A673 (cell line): ENCODE data around the gene VIT. TPM values are rescaled to one million over a fixed set of nuclear protein-coding genes. Genes with fewer than 3 reads are reported as not detected.

ENCODE experiments used
- BruUV-seq: library from RNA; stranded (reverse); fragments of 400-500 nt; replicated peaks from 2 replicates; lab custom pipeline; 2021; lab: Mats Ljungman, UMichigan
- CTCF ChIA-PET: fragments of 300-600 bp; sonication (Branson Sonifier 250); formaldehyde crosslinking; loops from one replicate; lab custom pipeline; 2022; ENCODE audit warnings: antibody characterized with exemption; lab: Charles Lee
- POLR2A ChIA-PET: fragments of 300-600 bp; sonication (Branson Sonifier 250); formaldehyde crosslinking; loops from one replicate; lab custom pipeline; 2022; ENCODE audit warnings: antibody characterized with exemption; ENCODE audit not compliant: low non-redundant PET; lab: Charles Lee
- DNase-seq: peaks from one replicate; pipeline ENCODE4 v3.0.0-alpha.2; 2015; ENCODE audit warnings: low spot score
- H3K27ac ChIP-seq: fragments of 200-600 bp; sonication (generic); 2 replicates; pipeline ENCODE4 v1.5.1; 2016; ENCODE audit warnings: mixed run types, low read depth, mild to moderate bottlenecking, mixed read lengths, antibody characterized with exemption, low read length; ENCODE audit not compliant: poor library complexity, severe bottlenecking
- H3K27me3 ChIP-seq: fragments of 200-600 bp; sonication (generic); replicated peaks from 2 replicates; pipeline ENCODE4 v1.6.1; 2017; ENCODE audit warnings: mixed run types, low read depth, mild to moderate bottlenecking, mixed read lengths, antibody characterized with exemption, low read length; ENCODE audit not compliant: insufficient read depth, poor library complexity
- H3K36me3 ChIP-seq: fragments of 200-600 bp; sonication (generic); 2 replicates; pipeline ENCODE4 v1.6.1; 2016; ENCODE audit warnings: mixed run types, mild to moderate bottlenecking, mixed read lengths, antibody characterized with exemption, low read length; ENCODE audit not compliant: insufficient read depth, poor library complexity, severe bottlenecking
- H3K4me1 ChIP-seq: fragments of 200-600 bp; sonication (generic); 2 replicates; pipeline ENCODE4 v1.6.1; 2017; ENCODE audit warnings: mixed run types, mild to moderate bottlenecking, mixed read lengths, antibody characterized with exemption, low read length; ENCODE audit not compliant: insufficient read depth, poor library complexity, severe bottlenecking
- H3K4me3 ChIP-seq: fragments of 200-600 bp; sonication (generic); 2 replicates; pipeline ENCODE4 v1.5.1; 2016; ENCODE audit warnings: low read depth, mixed run types, mild to moderate bottlenecking, mixed read lengths, low read length; ENCODE audit not compliant: poor library complexity, severe bottlenecking
- H3K9me3 ChIP-seq: fragments of 200-600 bp; sonication (generic); 2 replicates; pipeline ENCODE4 v1.6.1; 2016; ENCODE audit warnings: mixed run types, low read depth, mild to moderate bottlenecking, mixed read lengths, antibody characterized with exemption, low read length; ENCODE audit not compliant: poor library complexity, severe bottlenecking
- EZH2 ChIP-seq: fragments of 200-600 bp; sonication (generic); IDR thresholded peaks from 2 replicates; pipeline ENCODE4 v1.6.1; 2017; ENCODE audit warnings: borderline replicate concordance, low read depth, mild to moderate bottlenecking, mixed read lengths, antibody characterized with exemption, low read length; ENCODE audit not compliant: poor library complexity, severe bottlenecking
- intact Hi-C: fragments of 100-400 bp; cut with micrococcal nuclease; formaldehyde crosslinking; loops from one replicate; pipeline ENCODE4 v1.10.0; 2022; ENCODE audit not compliant: unreplicated experiment
- total RNA-seq: library from RNA; stranded (reverse); gene quantifications from 2 replicates; pipeline ENCODE4 v1.2.3, GENCODE V29; 2021
- TF ChIP-seq, protein P1 (sequence below): fragments of 300-800, 200-600 bp; sonication (generic); conservative IDR thresholded peaks from 2 replicates; pipeline ENCODE4 v1.5.1; 2017; ENCODE audit warnings: low read depth, mild to moderate bottlenecking, antibody characterized with exemption, low read length, moderate library complexity, mixed read lengths

VIT gene
- total RNA-seq, 1 experiment from 2014 or later, result not detected

DNA sequence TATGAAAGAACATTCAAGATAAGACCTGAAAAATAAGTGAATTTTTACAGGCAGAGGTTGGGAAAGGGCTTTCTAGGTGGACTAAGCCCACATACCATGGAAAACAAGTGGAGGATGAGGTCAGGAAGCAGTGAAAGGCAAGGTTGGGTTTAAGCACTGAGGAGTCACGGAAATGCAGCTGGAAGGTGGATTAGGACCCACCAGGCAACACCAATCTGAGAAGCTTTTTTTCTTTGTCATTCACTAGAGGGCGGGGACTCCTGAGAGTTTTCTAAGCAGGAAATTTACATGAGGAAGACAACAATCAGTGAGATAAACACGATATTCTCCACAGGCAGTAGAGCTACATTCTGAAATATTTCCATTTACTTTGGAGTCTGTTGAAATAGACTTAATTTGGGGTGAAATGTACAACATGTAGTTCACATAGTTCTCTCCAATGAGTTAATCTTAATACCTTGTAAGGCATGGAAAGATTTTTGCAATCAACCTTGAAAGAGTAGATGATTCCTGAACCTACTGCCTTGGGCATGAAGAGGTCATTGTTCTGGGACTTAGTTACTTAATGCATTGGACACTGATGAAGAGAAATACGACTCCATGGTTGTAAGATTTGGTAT, 40.7 kb downstream of the VIT start:
- BruUV-seq, result no TSS peak
- H3K4me1 ChIP-seq, result peaks cover under 1% of the 10 kb centered on the region
- no peak overlapping the region for H3K27ac ChIP-seq
- CTCF ChIA-PET, result no interaction called here
- H3K36me3 ChIP-seq, result no peaks in the 10 kb centered on the region
- intact Hi-C loops, result no loop called here
- no peak for DNase-seq
- POLR2A ChIA-PET, result no interaction called here
- no peak overlapping the region for H3K4me3 ChIP-seq
- H3K9me3 ChIP-seq, result no peaks in the 10 kb centered on the region
- no peak for TF ChIP-seq EZH2
- TF ChIP-seq, protein P1, sequence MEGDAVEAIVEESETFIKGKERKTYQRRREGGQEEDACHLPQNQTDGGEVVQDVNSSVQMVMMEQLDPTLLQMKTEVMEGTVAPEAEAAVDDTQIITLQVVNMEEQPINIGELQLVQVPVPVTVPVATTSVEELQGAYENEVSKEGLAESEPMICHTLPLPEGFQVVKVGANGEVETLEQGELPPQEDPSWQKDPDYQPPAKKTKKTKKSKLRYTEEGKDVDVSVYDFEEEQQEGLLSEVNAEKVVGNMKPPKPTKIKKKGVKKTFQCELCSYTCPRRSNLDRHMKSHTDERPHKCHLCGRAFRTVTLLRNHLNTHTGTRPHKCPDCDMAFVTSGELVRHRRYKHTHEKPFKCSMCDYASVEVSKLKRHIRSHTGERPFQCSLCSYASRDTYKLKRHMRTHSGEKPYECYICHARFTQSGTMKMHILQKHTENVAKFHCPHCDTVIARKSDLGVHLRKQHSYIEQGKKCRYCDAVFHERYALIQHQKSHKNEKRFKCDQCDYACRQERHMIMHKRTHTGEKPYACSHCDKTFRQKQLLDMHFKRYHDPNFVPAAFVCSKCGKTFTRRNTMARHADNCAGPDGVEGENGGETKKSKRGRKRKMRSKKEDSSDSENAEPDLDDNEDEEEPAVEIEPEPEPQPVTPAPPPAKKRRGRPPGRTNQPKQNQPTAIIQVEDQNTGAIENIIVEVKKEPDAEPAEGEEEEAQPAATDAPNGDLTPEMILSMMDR, result no peak
- H3K27me3 ChIP-seq, result no peaks in the 10 kb centered on the region

DNA sequence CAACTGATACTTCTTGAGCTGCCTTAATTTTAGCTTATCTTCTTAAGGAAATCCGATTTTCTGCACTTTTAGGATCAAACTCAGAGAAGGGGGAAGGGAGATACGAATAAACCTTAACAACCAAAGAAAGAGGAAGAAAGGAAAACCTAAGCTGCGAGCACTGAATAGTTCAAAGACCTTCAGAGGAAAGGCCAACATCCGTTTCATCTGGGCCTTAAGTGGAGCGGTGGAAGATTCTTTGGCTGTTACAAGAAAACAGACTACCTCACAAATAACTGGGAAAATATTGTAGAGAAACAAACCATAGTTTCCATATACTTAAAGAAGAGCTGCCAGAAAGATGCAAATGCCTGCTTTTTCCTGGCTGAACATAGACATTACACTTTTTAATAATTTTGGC, 43.6 kb downstream of the VIT start:
- TF ChIP-seq EZH2, result no peak
- ChIA-PET CTCF (no interaction called here), POLR2A (no interaction called here)
- intact Hi-C loops, result no loop called here
- Histone ChIP-seq H3K27ac (no peak overlapping the region), H3K9me3 (no peaks in the 10 kb centered on the region), H3K4me3 (no peak overlapping the region), H3K36me3 (no peaks in the 10 kb centered on the region), H3K27me3 (no peaks in the 10 kb centered on the region), H3K4me1 (no peaks in the 10 kb centered on the region)
- no peak for DNase-seq
- no TSS peak for BruUV-seq

DNA sequence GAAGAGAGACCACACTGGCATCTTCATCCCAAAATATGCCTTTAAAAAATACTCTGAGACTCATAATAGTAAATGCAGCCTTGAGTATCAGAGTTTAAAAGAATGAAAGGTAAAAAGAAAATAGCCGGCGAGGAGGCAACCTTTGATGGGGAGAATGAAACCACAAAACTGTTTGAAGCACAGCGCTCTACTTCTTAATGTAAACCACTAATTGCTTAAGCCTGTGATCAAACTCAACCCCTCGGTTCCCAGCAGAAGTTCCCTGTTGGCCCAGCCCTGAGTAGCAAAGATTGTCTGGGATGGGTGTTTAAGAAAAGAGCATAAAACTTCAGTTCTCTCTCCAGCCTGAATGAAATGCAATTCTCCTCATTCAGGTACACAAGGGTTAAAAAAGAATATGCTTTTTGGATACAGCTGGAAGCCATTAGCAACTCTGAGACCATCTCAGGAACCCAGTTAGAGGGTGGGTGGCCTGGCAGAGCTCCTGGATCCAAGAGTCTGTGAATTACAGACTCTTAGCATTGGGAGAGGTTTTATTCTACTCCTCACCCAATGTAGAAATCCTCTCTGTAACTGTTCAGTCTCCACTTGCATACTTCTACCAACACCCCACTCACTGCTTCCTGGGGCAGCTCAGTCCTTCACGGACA, 44.8 kb downstream of the VIT start:
- Histone ChIP-seq H3K4me3 (no peak overlapping the region), H3K27ac (no peak overlapping the region), H3K27me3 (no peaks in the 10 kb centered on the region), H3K9me3 (no peaks in the 10 kb centered on the region), H3K36me3 (no peaks in the 10 kb centered on the region), H3K4me1 (no peaks in the 10 kb centered on the region)
- no peak for DNase-seq
- CTCF ChIA-PET, result no interaction called here
- TF ChIP-seq, protein P1, result no peak
- POLR2A ChIA-PET, result no interaction called here
- intact Hi-C loops, result no loop called here
- no TSS peak for BruUV-seq

DNA sequence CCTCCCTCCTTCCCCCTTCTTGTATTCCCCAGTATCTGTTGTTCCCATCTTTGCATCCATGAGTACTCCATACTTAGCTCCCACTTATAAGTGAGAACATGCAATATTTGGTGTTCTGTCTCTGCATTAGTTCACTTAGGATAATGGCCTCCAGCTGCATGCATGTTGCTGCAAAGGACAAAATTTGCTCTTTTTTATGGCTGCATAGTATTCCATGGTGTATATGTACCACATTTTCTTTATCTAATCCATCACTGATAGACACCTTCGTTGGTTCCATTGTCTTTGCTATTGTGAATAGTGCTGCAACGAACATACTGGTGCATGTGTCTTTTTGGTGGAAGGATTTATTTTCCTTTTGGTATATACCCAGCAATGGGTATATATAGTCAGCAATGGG, 47.4 kb downstream of the VIT start:
- no peak for DNase-seq
- POLR2A ChIA-PET, result no interaction called here
- CTCF ChIA-PET, result no interaction called here
- intact Hi-C loops, result no loop called here
- Histone ChIP-seq H3K4me3 (no peak overlapping the region), H3K4me1 (no peaks in the 10 kb centered on the region), H3K36me3 (no peaks in the 10 kb centered on the region), H3K27ac (no peak overlapping the region), H3K27me3 (no peaks in the 10 kb centered on the region), H3K9me3 (no peaks in the 10 kb centered on the region)
- no TSS peak for BruUV-seq
- TF ChIP-seq, protein P1, result no peak
- no peak for TF ChIP-seq EZH2
